Measurements from ENCODE around the gene THAP10.
"Not testable (repeated sequence)": the region's sequence is repeated elsewhere in the genome, so short reads cannot be mapped to it uniquely, and the experiment has no call there.

Gene THAP10

GRCh38 chr15:70876011-70876410 is 16.2 kb downstream of the THAP10 start:
- no peak for DNase-seq

DNA sequence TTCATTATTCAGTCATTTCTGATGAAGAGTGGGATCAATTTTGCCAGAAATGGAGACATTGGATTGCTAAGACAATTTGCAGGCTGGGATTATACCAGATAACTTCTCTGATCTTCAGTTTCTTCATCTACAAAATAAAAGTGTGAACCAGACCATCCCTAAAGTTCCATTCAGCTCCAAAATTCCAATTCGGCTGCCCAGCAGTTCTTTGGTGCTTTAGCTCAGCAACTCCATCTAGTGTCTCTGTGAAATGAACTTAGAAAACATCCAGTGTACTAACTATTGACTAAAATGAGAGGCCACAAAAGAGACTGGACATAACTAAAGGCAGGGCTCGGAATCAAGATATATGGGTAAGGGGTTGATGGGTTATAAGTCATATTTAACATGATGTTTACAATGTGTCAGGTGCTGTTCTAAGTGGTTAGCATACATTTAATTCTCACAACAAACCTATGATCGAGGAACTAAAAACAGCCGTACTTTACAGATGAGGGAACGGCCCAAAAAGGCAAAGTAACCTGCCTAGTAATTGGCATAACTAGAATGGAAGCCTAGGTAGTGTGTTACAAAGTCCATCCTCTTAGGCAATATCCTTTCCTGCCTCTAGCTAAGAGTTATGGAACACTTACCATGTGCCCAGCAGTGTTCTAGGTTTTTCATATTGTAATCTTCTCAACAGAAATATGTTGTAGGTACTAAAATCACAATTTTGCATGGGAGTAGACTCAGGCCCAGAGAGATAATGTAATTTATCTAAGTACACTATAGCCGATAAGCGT is 17.0 kb downstream of the THAP10 start:
- no peak for DNase-seq

GRCh38 chr15:70873232-70874054 is 18.8 kb downstream of the THAP10 start:
- DNase-seq: no peak

- DNase-seq: not testable (repeated sequence)
Observed at GRCh38 chr15:70871490-70871889, 20.7 kb downstream of the THAP10 start.

DNA sequence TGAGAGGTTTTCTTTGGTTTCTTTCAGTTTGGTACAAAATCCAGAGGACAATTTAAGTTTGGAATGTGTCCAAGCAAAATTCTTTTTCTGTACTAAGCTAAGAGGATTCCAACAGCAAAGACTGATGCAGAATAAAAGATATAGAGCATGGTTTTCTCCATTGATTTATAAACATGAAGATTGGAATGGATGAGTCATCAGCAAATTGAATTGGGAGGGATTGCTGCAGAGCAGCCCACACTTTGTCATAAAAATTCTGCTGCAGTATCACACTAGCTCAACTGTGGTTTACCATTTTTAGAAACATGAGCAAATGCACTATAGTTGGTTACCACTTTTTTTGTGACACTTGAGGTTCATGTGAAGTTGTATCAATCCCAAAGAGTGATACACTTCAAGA is 22.2 kb downstream of the THAP10 start:
- no peak for DNase-seq

DNA sequence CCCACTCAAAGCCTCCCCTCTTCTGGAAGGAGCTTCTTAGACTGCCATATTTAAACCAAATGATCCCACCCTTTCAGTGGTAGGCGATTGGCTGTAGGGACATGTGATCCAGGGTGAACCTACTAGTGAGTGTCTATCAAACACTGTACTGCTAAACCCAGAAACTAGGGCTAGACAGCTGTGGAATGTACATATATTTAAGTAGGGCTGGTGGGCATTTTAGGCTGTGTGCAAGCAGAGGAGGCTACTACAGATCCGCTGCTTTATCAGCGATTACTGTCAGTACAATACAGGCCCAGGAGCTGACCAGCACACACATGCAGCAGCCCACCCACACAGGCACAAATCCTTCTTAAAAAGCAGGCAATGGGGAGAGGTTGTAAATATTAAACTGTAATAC is 22.9 kb downstream of the THAP10 start:
- DNase-seq: no peak

DNA sequence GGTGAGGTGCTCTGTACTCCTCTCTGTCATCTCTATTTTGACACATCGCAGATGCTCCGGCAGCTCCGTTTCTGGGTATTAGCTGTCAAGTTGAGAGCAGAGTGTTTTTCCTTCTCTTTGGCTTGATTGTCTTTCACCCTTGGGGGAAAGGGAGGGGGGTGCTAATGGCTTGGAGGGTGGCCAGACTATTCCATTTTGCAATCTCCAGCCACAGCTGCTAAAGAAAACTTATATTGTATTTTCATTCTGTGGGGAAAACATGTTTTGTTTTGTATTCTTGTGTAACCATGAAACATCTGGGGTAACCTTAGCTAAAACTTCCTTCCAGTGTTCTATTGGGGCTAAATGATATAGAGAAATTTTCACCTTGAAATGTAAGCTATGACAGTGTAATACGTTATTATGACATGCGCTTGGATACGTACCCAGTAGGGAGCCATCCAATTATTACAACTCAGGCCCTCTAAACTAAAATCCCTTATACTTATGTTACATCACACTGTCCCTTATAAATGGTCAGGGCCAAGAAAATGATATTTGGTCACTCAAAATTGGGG is 24.2 kb downstream of the THAP10 start:
- no peak for DNase-seq

DNA sequence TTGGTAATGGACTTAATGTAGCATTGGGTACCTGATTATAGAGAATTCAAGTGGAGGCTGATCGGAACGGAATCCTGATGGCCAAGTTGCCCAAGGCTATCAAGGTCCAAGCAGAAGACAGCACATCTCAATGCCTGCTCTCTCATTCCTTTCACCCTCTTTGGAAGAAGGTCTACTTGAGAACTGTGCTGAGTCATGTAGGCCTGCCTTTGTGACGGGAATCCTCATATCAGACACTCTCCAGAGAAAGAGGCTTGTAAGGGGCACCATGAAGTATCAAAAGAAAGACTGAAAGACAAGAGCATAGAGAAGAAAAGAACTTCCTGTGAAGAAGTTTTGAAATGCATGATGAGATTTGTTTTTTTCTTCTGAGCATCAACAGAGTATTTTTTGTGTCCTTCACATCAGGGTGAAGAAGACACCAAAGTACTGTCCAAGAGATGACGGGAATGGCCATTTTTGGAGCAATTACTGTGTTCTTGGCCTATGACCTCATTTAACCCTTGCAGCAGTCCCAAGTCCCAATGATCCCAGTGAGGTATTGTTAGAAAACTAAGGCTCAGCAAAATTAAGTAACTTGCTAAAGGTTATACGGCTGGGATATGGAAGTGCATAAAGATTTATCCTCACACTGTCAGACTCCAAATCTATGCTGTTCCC is 25.1 kb downstream of the THAP10 start:
- no peak for DNase-seq

DNA sequence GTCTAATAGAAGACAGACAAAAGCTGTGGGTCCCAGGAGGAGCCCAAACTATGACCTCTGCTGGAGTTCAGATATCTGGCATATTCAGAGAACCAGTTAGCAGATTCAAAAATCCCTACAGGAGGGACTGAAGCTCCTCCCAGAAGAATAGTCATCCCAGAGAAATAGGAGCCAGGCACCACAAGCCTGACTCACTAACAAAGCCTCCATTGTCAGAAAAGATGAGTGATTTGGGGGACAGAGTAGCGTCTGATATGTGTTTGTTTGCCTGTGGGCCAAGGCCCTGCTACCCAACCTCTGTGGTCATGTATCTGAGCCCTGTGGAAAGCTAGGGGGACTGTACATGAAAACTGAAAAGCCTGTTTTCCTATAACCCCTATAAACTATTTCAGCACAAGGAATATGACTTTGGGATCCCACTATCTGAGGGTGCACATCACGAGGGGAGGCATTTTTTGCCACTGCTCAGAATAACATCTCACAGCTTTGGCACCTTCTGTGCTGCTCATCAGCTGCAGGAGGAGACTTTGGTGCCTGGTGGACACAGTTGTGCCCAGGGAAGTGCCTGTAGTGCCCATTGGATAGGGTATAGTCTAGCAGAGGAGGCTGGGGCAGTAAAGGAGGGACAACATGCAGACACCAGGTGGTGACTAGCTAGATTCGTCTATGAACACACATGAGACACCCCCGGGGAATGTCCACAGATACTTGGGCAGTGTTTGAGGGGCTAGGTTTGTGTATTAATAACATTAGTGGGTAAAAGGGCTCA is 28.6 kb downstream of the THAP10 start:
- no peak for DNase-seq

- DNase-seq: no peak
Observed at GRCh38 chr15:70859998-70860397, 32.2 kb downstream of the THAP10 start.

GRCh38 chr15:70859322-70859908 is 32.8 kb downstream of the THAP10 start:
- DNase-seq: no peak

DNA sequence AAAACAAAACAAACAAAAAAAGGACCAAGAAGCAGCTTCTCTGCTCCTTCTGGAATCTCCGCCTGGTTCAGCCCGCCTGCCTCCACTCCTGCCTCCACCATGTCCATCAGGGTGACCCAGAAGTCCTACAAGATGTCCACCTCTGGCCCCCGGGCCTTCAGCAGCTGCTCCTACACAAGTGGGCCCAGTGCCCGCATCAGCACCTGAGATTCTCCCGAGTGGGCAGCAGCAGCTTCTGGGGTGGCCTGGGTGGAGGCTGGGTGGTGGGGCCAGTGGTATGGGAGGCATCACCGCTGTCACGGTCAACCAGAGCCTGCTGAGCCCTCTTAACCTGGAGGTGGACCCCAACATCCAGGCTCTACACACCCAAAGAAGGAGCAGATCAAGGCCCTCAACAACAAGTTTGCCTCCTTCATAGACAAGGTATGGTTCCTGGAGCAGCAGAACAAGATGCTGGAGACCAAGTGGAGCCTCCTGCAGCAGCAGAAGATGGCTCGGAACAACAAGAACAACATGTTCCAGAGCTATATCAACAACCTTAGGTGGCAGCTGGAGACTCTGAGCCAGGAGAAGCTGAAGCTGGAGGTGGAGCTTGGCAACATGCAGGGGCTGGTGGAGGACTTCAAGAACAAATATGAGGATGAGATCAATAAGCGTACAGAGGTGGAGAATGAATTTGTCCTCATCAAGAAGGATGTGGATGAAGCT is 33.5 kb downstream of the THAP10 start:
- not testable (repeated sequence) for DNase-seq

DNA sequence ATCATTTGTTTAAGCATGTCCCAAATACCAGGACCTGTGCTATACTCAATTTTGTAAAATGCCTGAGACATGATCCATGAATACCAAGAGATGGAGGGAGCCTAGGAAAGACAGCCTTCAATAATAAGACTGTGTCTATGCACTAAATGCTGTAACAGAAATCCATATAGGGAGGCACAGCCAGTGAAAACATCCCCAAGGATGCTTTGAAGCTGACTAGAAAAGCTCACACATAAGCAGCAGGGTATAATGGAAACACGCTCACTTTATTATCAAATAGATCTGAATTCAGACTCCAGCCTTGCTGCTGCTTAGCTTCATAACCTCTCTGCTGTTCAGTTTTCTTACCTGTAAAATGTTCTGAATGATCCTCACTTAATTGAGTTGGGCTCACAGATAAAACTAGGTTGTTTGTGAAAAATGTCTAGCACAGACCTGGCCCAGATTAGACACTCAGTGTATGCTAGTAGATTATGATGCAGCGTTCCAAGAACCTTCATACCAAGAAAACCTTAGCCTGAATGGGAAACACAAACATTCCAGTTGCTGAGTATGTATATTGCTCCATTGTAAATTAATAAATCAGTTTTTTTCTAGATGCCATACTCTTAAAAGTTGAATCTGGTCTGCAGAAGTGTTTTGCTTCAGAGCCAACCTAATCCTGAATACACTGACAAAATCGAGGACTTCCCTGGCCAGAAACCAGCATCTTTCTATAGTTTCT is 34.5 kb downstream of the THAP10 start:
- no peak for DNase-seq

- no peak for DNase-seq
Observed at GRCh38 chr15:70856884-70857561, 35.2 kb downstream of the THAP10 start.

DNA sequence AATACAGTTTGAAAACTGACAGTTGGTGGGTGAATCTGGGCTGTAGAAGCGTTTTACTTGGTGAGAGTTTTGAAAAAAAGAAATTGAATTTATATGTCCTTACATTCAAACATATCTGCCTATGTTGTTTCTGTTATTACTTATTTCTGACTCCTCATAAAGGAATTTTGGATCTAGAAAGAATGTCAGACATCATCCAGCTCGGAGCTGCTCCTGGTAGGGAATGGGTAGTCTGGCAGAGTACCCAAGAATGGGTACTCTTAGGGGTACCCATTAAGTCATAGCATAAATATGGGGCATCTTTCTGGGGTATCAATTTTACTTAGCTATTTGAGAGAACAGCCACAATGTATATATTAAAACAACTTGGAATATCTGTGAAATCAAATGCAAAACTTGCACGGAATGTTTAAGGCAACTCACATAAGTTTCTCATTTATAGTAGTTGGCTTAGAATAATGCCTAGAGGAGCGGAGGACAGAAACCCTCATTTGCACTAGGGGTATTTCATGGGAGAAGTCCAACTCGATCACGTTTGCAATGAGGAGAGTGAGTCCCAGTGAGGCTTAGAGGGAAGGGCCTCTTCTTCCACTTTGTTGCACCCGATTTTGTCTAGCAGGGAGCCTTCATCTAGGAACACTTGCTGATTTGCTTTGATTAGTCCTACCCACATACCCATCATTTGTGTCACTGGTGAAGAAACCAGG is 35.9 kb downstream of the THAP10 start:
- no peak for DNase-seq

DNA sequence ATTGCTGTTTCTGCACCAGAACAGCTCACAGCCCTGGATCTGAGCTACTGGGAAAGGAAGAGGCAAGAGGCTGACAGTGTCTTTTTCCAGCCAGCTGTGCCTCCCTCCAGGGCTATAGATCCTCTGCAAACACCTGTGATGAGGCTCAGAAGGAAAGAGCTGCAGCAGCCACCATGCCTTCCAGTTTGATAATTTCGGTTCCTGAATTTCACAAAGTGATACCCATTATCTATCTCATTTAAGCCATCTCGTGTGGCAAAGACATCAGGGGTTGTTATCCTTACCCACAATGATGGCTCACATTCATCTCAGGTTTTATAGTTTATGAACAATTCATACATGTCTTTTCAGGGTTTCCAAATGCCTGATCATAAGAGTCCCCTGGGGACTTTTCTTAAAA is 36.5 kb downstream of the THAP10 start:
- DNase-seq: no peak

DNA sequence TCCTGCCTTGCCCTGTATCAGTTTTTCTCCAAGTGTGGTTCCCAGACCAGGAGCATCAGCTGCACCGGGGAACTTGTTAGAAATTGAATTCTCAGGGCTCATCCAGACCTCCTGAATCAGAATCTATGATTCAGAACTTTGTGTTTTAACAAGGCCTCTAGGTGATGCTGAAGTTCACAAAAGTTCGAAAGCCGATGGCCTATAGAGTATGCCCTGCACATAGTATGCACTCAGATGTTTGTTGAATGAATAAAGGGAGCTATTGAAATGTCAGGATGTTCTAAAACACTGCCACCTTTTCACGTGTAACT is 37.6 kb downstream of the THAP10 start:
- no peak for DNase-seq

DNA sequence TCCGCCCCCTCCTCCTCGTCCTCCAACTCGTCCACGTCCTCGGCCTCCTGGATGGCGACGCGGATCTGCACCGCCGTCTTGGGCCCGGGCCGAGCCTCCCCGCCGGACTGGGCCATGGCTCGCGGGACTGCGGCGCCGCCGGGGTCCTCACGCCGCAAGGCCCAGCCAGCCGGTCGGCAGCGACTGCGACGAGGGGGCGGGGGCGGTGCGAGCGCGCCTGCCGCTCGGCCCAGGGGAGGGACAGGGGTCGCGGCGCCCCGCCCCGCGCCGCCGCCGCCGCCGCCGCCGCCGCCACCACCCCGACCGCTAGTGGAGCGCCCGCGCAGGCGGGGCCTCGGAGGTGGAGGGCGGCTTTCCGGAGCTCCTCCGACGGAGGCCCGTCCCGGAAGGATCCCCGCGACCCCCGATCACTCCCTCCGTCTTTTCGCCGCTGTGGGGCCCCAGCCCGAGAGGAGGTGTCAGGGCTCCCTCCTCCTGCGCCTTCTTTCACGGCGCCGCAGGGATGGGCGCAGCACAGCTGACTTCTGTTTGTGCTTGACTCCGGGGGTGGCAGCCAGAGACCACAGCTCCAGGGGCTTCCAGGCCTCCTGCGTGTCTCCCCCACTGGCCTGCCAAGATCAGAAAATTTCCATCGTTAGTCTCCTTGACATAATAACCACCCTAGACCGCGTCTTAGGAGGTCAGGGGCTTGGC is 38.1 kb downstream of the THAP10 start, which contains the start of gene LARP6:
LARP6 (minus strand) TSS at position 185 of the 693 bp plus-strand sequence; CDS start at position 116, 69 bp downstream.
- no peak for DNase-seq

Measured in stimulated activated naive CD4-positive, alpha-beta T cell treated with Interleukin-2 at 50 U/mL for 16 hours (primary cell).